ENCODE data around the gene CALM1.

DNA sequence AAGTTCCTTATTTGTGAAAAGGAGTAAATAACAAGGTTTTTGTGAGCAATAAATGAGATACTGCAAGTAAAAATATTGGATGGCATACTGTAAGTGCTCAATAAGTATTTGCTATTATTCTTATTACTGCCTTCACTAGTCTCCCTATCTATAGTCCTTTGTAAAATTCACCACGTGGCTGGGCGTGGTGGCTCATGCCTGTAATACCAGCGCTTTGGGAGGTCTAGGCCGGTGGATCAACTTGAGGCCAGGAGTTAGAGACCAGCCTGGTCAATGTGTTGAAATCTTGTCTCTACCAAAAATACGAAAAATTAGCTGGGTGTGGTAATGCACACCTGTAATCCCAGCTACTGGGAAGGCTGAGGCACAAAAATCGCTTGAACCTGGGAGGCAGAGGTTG lies 18.6 kb upstream of the CALM1 start:
- TF ChIP-seq, protein P1, sequence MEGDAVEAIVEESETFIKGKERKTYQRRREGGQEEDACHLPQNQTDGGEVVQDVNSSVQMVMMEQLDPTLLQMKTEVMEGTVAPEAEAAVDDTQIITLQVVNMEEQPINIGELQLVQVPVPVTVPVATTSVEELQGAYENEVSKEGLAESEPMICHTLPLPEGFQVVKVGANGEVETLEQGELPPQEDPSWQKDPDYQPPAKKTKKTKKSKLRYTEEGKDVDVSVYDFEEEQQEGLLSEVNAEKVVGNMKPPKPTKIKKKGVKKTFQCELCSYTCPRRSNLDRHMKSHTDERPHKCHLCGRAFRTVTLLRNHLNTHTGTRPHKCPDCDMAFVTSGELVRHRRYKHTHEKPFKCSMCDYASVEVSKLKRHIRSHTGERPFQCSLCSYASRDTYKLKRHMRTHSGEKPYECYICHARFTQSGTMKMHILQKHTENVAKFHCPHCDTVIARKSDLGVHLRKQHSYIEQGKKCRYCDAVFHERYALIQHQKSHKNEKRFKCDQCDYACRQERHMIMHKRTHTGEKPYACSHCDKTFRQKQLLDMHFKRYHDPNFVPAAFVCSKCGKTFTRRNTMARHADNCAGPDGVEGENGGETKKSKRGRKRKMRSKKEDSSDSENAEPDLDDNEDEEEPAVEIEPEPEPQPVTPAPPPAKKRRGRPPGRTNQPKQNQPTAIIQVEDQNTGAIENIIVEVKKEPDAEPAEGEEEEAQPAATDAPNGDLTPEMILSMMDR (IDR thresholded peaks at IDR 0.05; ENCODE audit: low read length), result no peak
- no peak for TF ChIP-seq EZH2 (IDR thresholded peaks at IDR 0.05; ENCODE audit: borderline replicate concordance, low read length)
